ENCODE results near the gene ABCC4.

Gene ABCC4

DNA sequence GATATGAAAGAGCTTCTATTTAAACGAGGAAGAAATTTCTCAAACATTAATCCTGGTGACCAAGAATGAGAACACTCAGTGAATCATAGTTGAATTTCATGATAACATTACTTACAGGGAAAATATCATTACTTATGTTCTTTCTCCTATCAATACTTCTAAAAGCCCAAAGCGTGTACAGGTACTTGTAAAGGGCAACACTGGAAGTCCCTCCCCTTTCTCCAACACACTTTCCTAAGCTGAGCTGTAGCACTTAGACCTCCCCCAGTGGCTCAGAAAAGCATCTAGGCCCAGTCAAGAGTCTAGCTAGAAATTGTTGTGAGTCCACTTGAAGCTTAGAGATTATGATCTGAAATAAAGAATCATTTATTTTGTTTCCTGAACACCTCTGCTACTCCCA lies 150.7 kb downstream of the ABCC4 start:
- no peak for DNase-seq

GRCh38 chr13:95146486-95146885 lies 154.8 kb downstream of the ABCC4 start:
- no peak for DNase-seq

- no peak for DNase-seq
Observed at GRCh38 chr13:95145587-95145986, 155.7 kb downstream of the ABCC4 start.

DNA sequence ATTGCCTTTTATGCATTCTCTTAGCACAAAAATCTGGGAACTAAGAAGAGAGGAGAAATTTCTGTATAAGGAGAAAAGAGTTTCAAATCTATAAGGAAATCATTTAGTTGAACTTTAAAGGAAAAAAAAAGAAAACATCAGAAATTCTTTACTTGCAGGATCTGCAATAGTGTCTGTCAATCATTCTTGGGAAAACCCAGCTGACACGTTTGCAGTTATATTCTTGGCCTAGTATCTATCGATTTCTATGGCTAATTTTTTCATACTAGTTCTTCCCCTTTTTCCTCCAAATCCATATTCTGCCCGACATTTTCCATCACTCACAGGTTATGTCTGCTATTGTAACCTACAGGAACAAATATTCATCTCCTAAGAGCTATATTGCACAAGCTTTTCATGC lies 160.7 kb downstream of the ABCC4 start:
- DNase-seq, result no peak

- DNase-seq, result no peak
Observed at GRCh38 chr13:95138876-95139585, 162.2 kb downstream of the ABCC4 start.

DNA sequence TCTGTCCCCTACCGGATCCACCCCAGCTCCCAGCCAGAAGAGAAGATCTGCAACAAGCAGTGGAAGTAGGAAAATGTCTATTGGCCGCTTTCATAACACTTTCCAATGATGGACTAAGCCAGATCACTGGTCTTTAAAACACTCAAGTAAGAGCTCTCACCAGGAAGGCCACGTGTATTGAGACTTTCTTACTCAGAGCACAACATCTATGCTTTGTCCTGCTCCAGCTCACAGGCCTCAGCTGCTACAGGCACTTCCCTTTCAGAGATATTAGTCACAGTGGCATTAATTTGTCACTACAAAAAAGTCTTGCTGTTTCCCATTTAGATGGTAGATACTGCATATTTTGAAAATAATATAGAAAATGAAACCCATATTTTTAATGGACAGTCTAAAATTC lies 164.2 kb downstream of the ABCC4 start:
- no peak for DNase-seq

DNA sequence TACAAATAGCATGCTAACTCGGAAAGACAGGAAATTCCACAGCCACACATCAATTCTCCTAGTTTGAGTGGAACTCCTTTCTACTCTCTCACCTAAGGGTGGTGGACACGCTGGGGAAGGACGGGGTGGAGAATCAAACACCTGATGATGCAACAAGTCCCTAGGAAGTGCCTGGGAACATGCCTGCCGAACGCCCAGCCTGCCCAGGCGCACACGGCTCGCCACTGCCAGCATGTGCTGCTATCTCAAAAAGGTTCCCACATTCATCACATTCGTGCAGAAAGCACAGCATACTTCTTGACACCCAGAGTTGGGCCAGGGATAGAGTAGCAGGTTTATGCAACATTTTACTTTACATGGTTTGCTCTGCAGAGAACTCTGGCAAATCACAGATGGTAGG lies 164.6 kb downstream of the ABCC4 start:
- DNase-seq, result no peak

GRCh38 chr13:95133498-95133897 lies 167.8 kb downstream of the ABCC4 start:
- no peak for DNase-seq

- DNase-seq, result no peak
Observed at GRCh38 chr13:95129004-95129403, 172.2 kb downstream of the ABCC4 start.

DNA sequence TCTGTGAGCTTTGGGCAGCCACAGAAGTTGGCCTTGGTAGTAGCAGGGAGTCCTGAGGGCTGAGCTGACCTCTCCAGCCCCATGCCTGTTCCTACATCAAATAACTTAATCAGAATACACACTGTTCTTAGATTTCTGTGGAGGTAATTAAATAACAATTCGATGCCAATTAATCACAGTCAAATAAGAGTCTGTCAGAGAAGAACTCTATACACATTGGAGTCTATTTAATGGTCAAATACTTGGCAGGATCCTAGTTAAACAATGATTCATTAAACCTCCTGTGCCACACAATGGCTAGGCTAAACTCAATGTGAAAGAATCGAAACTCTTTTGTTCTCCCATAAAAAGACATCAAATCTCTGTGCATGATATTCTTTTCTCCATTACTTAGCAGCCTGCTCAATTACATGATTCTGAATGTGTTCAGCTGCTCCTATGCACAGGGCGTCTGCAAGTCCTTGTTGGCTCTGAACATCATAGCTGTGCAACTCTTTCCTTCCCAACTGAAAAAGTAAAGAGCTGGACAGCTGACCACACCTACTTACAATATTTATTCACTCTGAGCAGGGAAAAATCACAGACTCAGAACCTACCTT lies 173.1 kb downstream of the ABCC4 start:
- peak; percentile 38 for DNase-seq

DNA sequence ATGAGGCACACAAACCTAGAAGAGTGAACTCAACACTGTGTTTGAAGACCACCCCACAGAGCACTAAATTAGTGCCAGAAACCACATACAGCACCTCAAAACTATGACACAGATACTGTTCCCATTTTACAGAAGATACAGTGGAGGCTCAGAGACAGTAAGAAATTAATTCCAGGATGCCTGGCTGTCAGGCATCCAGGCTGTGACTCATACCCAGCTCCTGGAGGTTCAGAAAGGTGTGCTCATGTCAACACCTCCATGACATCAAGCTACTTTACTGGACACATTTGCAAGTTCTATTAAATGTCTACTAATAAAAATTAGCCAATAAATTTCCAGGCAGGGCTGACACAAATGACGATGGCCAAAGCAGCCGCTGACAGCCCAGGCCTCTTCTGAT lies 176.3 kb downstream of the ABCC4 start:
- DNase-seq, result no peak

DNA sequence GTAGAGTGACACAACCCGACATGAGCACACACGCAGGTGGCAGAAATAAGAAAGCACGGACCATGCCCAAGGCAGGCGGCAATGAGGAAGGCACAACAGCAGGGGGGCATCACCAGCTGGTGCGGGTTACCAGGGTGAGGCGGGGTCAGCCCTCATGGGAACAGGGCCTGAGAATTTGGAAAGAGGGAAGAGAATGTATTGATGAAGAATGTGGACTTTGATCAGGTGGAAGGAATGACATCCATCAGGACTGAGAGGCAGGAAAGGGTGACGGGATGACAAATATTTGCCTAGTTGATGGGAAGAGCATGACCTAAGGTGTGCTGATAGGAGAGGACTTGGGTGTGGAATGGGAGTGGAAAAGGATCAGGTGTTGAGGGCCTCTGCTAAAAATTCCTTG lies 177.5 kb downstream of the ABCC4 start:
- DNase-seq, result no peak

DNA sequence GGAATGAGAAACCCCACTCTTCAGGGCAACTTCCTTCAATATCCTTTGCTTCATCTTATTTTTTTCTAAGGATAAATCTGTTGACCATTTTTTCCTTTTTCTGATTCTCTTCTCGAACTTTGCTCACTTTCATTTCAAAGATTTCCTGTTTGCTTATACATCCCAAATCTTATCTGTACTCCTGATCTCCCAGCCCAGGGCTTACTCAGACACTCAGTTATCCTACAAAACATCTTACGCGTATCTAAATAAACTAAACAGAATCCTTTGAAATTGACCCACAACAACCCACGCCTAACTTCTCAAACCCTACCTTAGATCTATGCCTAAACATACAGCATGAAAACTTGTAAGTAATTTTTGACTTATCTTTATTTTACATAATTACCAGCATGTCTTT lies 179.2 kb downstream of the ABCC4 start:
- DNase-seq, result no peak

- no peak for DNase-seq
Observed at GRCh38 chr13:95121516-95121915, 179.7 kb downstream of the ABCC4 start.

GRCh38 chr13:95120650-95121049 lies 180.6 kb downstream of the ABCC4 start:
- no peak for DNase-seq

- no peak for DNase-seq
Observed at GRCh38 chr13:95118541-95119324, 182.5 kb downstream of the ABCC4 start.

GRCh38 chr13:95117092-95117491 lies 184.2 kb downstream of the ABCC4 start:
- DNase-seq, result no peak

GRCh38 chr13:95115525-95115924 lies 185.7 kb downstream of the ABCC4 start:
- no peak for DNase-seq

DNA sequence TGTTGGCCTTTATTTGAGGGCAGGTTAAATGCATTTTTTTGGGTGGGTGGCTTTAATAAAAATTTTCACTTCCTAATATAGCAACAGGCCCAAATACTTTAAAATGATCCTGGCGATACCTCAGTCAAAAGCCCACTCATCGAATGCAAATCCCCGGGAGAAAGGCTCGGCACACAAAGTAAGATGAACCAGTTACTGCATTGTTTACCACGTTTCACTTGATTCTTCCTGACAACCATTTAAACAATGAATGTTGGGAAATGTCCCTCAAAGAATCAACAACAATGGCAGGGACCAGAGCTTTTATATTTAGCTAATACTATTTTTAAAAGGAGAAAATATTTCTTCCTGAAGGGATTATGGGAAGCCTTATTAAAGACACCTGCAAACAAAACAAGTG lies 187.7 kb downstream of the ABCC4 start:
- DNase-seq, result no peak

DNA sequence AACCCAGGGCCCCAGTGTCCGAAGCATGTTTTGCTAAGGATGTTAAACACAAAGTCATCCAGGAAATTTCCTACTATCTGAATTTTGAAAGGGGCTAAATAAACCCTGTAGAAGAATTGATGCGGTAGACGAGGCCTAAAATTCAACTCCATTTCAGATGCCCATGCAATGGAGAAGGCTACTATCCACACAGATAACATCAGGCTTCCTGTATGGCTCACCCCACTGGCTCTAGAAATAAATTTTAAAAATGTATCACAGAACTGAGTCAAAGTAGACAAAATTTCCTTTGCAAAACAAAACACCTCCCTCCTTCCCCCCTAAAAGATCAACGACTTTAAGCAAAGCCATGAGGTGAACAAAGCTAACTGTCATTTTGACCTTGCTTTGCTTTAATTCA lies 188.4 kb downstream of the ABCC4 start:
- DNase-seq, result no peak

DNA sequence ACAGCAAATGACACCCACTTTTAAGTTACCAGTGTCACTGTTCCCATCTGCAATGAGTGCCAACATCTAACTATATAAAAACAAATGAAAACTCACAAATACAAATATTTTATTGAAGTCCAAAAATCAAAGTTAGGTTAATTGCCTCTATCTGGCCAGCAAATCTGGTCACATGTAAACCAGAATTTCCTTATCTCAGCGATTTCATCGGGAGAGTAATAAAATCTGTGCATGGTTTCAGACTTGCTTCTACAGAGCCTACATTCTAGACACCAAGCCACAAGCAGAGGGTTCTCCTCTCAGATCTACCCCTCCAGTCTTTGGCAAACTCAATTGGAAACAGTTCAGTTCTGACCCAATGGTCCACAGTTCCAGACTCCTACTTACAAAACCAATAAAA lies 189.6 kb downstream of the ABCC4 start:
- no peak for DNase-seq

DNA sequence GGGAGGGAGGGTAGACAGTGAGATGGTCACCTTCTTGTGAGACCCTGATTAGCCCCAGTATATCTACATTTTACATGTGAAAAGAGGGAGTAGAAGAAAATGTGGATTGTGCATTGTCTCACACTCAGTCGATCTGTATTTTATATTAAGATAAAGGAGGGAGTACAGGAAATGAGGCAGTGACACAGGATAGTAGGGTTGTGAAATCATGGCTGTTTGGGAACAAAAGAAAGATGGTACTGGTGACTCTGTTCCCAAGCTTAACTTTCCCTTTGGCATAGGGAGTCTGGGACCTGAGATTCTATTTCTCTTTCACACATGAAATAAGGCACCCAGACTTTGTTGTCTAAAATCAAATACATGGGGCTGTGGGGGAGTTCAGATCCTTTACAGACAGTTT lies 194.7 kb downstream of the ABCC4 start:
- no peak for DNase-seq

GRCh38 chr13:95100525-95101433 lies 200.5 kb downstream of the ABCC4 start:
- no peak for DNase-seq

Data from NCI-H1105 treated with DMSO at 0.1 percent for 48 hours (cell line).